Adrenal gland (tissue), 5 donors: ENCODE data around the gene MAGEL2.

Experiments used
- CTCF ChIP-seq, 6 experiments: fragments of 450-650 bp in 4 of 6; fragments of 200-600 bp in 2 of 6; sonication (generic) in 1 of 6; IDR thresholded peaks; 1 replicate in 5 of 6; 2 replicates in 1 of 6; pipeline versions ENCODE4 v1.5.1 to v1.8.0; 2016 to 2021; ENCODE audit warnings: antibody characterized with exemption in 6 of 6, mild to moderate bottlenecking in 2 of 6, moderate library complexity in 1 of 6
- POLR2A ChIP-seq, 2 donors: fragments of 450-650 bp; IDR thresholded peaks; one replicate each; pipeline ENCODE4 v1.6.1; 2017; ENCODE audit warnings: antibody characterized with exemption in 2 of 2, mild to moderate bottlenecking in 2 of 2, moderate library complexity in 1 of 2
- donor health status: DM: no; HTN: no; CAD: no.

- no peak for TF ChIP-seq POLR2A (IDR thresholded peaks at IDR 0.05)
- no peak for TF ChIP-seq CTCF (IDR thresholded peaks at IDR 0.05)
These were observed 23.8 kb upstream of the MAGEL2 start for GRCh38 chr15:23671481-23671880.
